HG03139 (cell line): Measurements from ENCODE around the gene USP22.

Experiments used
- ATAC-seq: cut with Tn5 transposase; IDR thresholded peaks from one replicate; pipeline ENCODE4 v1.9.1; 2021; ENCODE audit not compliant: unreplicated experiment

USP22 gene

GRCh38 chr17:20960871-20961270 is 81.9 kb downstream of the USP22 start:
- no peak for ATAC-seq

- no peak for ATAC-seq
These were observed 87.1 kb downstream of the USP22 start for GRCh38 chr17:20955427-20956323.

GRCh38 chr17:20954794-20955193 is 88.0 kb downstream of the USP22 start:
- no peak for ATAC-seq

GRCh38 chr17:20952183-20952582 is 90.6 kb downstream of the USP22 start:
- no peak for ATAC-seq
